ENCODE measurements around the gene CTBP2.

CTBP2 gene

GRCh38 chr10:125205431-125205830 is 45.1 kb upstream of the CTBP2 start:
- TF ChIP-seq CREB1 (IDR thresholded peaks at IDR 0.05; ENCODE audit: low read depth) (no peak), NFIC (IDR thresholded peaks at IDR 0.05) (no peak), TCF12 (IDR thresholded peaks at IDR 0.05; ENCODE audit: low read depth) (no peak), USF1 (IDR thresholded peaks at IDR 0.05) (no peak), FOXM1 (IDR thresholded peaks at IDR 0.05; ENCODE audit: borderline replicate concordance, low read depth) (no peak), YY1 (IDR thresholded peaks at IDR 0.05; ENCODE audit: low read depth) (no peak), TEAD4 (IDR thresholded peaks at IDR 0.05) (no peak), EGR1 (IDR thresholded peaks at IDR 0.05) (no peak), ZBTB7A (IDR thresholded peaks at IDR 0.05; ENCODE audit: low read depth) (no peak), EP300 (IDR thresholded peaks at IDR 0.05; ENCODE audit: borderline replicate concordance) (no peak), RAD21 (IDR thresholded peaks at IDR 0.05; ENCODE audit: low read depth) (no peak), MAX (IDR thresholded peaks at IDR 0.05) (no peak), TAF1 (IDR thresholded peaks at IDR 0.05; ENCODE audit: low read depth) (no peak), CEBPB (IDR thresholded peaks at IDR 0.05) (no peak)
- TF ChIP-seq, protein P1, sequence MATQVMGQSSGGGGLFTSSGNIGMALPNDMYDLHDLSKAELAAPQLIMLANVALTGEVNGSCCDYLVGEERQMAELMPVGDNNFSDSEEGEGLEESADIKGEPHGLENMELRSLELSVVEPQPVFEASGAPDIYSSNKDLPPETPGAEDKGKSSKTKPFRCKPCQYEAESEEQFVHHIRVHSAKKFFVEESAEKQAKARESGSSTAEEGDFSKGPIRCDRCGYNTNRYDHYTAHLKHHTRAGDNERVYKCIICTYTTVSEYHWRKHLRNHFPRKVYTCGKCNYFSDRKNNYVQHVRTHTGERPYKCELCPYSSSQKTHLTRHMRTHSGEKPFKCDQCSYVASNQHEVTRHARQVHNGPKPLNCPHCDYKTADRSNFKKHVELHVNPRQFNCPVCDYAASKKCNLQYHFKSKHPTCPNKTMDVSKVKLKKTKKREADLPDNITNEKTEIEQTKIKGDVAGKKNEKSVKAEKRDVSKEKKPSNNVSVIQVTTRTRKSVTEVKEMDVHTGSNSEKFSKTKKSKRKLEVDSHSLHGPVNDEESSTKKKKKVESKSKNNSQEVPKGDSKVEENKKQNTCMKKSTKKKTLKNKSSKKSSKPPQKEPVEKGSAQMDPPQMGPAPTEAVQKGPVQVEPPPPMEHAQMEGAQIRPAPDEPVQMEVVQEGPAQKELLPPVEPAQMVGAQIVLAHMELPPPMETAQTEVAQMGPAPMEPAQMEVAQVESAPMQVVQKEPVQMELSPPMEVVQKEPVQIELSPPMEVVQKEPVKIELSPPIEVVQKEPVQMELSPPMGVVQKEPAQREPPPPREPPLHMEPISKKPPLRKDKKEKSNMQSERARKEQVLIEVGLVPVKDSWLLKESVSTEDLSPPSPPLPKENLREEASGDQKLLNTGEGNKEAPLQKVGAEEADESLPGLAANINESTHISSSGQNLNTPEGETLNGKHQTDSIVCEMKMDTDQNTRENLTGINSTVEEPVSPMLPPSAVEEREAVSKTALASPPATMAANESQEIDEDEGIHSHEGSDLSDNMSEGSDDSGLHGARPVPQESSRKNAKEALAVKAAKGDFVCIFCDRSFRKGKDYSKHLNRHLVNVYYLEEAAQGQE (IDR thresholded peaks at IDR 0.05; ENCODE audit: low read depth) = no peak

GRCh38 chr10:125204400-125204799 is 44.0 kb upstream of the CTBP2 start:
- TF ChIP-seq TCF12 (IDR thresholded peaks at IDR 0.05; ENCODE audit: low read depth) (no peak), NFIC (IDR thresholded peaks at IDR 0.05) (no peak), TAF1 (IDR thresholded peaks at IDR 0.05; ENCODE audit: low read depth) (no peak), USF1 (IDR thresholded peaks at IDR 0.05) (no peak), FOXM1 (IDR thresholded peaks at IDR 0.05; ENCODE audit: borderline replicate concordance, low read depth) (no peak), RAD21 (IDR thresholded peaks at IDR 0.05; ENCODE audit: low read depth) (no peak), YY1 (IDR thresholded peaks at IDR 0.05; ENCODE audit: low read depth) (no peak), TEAD4 (IDR thresholded peaks at IDR 0.05) (no peak), EP300 (IDR thresholded peaks at IDR 0.05; ENCODE audit: borderline replicate concordance) (no peak), CREB1 (IDR thresholded peaks at IDR 0.05; ENCODE audit: low read depth) (no peak), MAX (IDR thresholded peaks at IDR 0.05) (no peak), EGR1 (IDR thresholded peaks at IDR 0.05) (no peak), CEBPB (IDR thresholded peaks at IDR 0.05) (no peak), ZBTB7A (IDR thresholded peaks at IDR 0.05; ENCODE audit: low read depth) (no peak)
- TF ChIP-seq, protein P1 (IDR thresholded peaks at IDR 0.05; ENCODE audit: low read depth) = no peak

DNA sequence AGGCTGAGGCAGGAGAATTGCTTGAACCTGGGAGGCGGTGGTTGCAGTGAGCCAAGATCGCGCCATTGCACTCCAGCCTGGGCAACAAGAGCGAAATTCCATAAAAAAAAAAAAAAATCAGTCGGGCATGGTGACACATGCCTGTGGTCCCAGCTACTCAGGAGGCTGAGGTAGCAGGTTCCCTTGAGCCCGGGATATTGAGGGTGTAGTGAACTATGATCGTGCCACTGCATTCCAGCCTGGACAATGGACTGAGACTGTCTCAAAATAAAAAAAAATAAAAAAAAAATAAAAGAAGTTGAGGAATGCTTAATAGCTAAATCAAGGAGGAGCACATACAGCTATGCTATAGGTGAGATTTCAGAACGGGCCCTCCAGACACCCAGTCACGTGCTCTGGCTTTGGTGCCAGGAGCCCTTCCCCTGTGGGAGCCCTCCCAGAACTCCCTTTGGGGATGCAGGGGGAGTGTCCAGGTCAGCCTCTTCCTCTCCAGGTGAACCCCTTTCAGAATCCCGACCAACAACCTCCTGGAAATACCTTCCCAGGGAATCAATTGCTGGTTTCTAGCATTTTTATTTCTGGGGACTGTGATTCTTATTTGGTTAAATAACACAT is 42.9 kb upstream of the CTBP2 start:
- TF ChIP-seq ZBTB7A (IDR thresholded peaks at IDR 0.05; ENCODE audit: low read depth) = no peak
- peak; percentile 43; the same call in 1 of the 2 replicates for TF ChIP-seq USF1 (IDR thresholded peaks at IDR 0.05)

DNA sequence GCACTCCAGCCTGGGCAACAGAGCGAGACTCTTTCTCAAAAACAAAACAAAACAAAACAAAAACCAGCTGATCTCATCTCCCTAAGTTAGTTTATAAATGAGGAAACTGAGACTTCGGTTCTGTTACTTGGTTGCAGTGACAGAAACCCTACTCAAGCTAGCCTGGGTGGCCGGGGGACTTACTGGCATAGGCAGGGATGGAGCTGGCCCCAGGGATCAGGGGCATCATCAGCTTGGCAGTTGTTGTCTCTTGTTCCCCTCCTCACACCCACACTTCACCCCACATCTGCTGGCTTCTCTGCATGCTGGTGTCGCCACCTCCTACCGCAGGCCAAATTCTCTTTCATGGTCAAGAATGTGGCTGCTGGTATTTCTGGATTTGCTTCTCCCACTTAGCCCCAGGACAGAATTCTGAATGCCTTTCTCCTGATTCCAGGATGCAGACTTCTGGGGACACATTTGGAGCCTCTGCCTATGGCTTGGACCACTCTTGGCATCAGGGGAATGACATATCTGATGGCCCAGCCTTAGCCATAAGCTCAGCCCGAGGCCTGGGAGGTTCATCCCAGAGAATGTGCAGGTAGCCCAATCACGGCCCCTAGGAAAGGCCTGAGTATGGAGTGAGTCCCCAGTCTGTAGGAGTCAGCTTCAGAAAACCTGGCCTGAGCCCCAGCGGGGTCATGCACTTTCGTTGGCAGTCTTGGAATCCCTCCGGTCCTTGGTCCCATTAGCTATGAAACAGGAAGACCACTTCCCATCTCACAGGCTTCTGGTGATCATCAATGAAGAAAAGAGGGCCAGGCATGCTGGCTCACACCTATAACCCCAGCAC is 41.6 kb upstream of the CTBP2 start:
- TF ChIP-seq TAF1 (IDR thresholded peaks at IDR 0.05; ENCODE audit: low read depth) = no peak
- TF ChIP-seq FOXM1 (IDR thresholded peaks at IDR 0.05; ENCODE audit: borderline replicate concordance, low read depth) = no peak
- TF ChIP-seq YY1 (IDR thresholded peaks at IDR 0.05; ENCODE audit: low read depth) = no peak
- no peak for TF ChIP-seq EGR1 (IDR thresholded peaks at IDR 0.05)
- TF ChIP-seq CREB1 (IDR thresholded peaks at IDR 0.05; ENCODE audit: low read depth) = no peak
- TF ChIP-seq, protein P1 (IDR thresholded peaks at IDR 0.05; ENCODE audit: low read depth) = no peak
- no peak for TF ChIP-seq MAX (IDR thresholded peaks at IDR 0.05)
- no peak for TF ChIP-seq CEBPB (IDR thresholded peaks at IDR 0.05)
- TF ChIP-seq RAD21 (IDR thresholded peaks at IDR 0.05; ENCODE audit: low read depth) = no peak
- TF ChIP-seq TCF12 (IDR thresholded peaks at IDR 0.05; ENCODE audit: low read depth) = no peak
- TF ChIP-seq EP300 (IDR thresholded peaks at IDR 0.05; ENCODE audit: borderline replicate concordance) = no peak
- no peak for TF ChIP-seq TEAD4 (IDR thresholded peaks at IDR 0.05)
- no peak for TF ChIP-seq NFIC (IDR thresholded peaks at IDR 0.05)
- no peak for TF ChIP-seq ZBTB7A (IDR thresholded peaks at IDR 0.05; ENCODE audit: low read depth)
- TF ChIP-seq USF1 (IDR thresholded peaks at IDR 0.05) = no peak

Measured in Ishikawa (cell line).